ENCODE results near the gene RFTN1.
A peak's percentile ranks its signal among the peaks of the same experiment; 100 is the strongest.

RFTN1 gene

GRCh38 chr3:16400106-16400931, 113.2 kb downstream of the RFTN1 start:
- intact Hi-C loops (cut with DNase I): no loop called here
- DNase-seq: no peak

- intact Hi-C loops (cut with DNase I): no loop called here
- peak in 1 of 42 donors; percentile 13 for DNase-seq
These were observed 114.0 kb downstream of the RFTN1 start for GRCh38 chr3:16399473-16399872.

DNA sequence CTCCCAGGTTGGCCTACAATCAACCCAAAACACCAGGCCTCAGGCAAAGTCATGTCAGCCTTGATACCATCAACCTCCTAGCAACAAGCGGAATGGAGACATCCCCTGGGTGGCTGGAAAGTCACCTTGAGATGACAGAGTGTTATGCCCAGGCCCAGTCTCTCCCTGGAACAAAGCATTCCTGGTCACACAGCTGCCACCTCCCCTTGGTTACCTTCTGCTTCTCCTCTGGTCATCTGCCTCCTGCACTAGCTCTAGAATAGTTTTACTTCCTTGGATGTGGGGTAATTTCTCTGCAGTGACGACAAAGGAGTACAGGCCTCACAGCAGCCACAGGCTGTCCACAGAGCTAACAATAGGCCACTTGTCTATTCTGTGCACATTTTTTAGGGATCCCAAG, 114.9 kb downstream of the RFTN1 start:
- intact Hi-C loops (cut with DNase I): no loop called here

GRCh38 chr3:16396202-16396601, 117.3 kb downstream of the RFTN1 start:
- intact Hi-C loops (cut with DNase I): no loop called here
- DNase-seq: no peak

More for the DNA sequence above, 114.9 kb downstream of the RFTN1 start:
- DNase-seq: no peak

GRCh38 chr3:16395212-16395611, 118.3 kb downstream of the RFTN1 start:
- DNase-seq: no peak
- intact Hi-C loops (cut with DNase I): no loop called here

DNA sequence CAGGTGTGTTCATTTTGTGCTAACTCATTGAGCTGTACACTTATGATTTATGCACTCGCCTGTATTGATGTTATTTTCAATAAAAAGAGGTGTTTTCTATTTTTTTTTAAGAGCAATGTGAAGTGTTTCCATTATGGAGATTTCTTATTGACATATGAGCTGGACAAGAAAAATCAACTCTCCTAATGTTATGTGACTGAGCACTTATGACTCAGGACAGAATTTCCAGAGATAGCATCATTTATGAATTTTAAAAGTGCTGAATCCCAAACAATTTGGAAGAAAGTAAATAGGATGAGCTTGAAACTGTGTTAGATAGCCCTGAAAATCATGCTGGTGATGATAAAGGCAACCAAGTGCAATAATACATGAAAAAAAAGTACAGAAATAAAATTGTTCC, 118.9 kb downstream of the RFTN1 start:
- no peak for DNase-seq
- intact Hi-C loops (cut with DNase I): no loop called here

DNA sequence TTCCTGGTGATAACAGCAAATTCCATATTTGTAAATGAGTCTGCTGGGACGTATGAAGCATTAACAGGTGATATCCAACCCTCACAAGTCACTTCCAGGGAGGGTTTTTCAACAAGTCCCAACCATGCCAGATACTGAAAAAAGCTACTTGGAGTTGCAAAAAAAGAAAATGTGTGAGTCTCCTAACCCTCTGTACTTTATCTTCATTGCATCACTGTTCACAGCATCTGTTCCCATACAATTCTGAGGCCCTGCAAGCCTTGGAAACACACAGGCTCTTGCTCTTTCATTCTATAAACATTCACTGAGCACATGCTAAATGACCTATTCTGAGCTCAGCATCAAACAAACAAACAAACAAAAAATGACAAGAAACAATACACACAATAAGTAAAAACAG, 120.8 kb downstream of the RFTN1 start:
- no peak for DNase-seq
- intact Hi-C loops (cut with DNase I): no loop called here

DNA sequence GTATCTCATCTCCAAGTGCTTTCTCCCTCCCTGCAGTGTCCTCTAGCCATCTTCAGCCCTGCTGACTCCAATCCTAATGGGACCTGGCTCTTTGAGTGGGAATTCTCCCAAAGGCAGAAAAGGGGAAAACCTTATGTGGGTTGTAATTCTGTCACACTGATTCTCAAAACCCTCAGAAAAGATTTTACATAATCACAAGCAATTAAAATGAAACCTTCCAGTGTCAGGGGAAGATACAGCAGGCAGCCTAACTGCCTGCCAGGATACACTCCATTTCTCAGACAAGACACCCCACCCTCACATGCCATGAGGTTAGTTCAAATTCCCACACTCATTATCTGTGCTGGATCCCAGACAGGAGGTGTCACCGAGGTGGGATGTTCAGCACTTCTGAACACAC, 121.4 kb downstream of the RFTN1 start:
- DNase-seq: peak in 13 of 42 donors; percentile 24 to 72 (median 40)
- intact Hi-C loops (cut with DNase I): no loop called here

- intact Hi-C loops (cut with DNase I): no loop called here
These were observed 122.9 kb downstream of the RFTN1 start for GRCh38 chr3:16390581-16390980.

DNA sequence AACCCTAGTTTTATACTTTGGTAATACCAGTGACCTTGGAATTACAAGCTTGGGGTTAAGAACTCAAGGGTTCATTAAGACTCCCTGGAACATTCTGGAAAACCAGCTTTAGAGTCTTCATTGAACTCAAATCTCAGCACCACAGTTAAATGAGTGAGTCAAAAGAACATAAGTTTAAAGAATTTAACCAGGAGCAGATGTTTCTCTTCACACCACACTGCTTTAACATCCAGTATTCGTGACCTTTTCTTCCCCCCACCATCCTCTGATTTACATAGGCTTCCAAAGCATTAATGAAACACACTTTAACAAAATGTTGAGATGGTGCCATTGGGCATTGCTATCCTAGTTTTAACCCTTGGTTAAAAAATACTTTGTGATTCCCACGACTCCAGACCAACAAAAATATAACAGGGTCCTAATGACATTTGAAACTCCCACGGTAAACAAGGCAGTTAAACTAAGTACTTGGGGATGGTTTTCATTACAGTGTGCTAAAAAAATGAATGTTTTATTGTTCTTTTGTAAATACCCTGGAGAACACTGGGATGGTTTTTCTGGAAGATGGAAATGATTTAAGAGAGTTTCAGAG, 124.6 kb downstream of the RFTN1 start:
- no peak for DNase-seq
- intact Hi-C loops (cut with DNase I): no loop called here

More at GRCh38 chr3:16390581-16390980, 122.9 kb downstream of the RFTN1 start:
- DNase-seq: no peak

GRCh38 chr3:16386561-16386960, 126.9 kb downstream of the RFTN1 start:
- DNase-seq: no peak
- intact Hi-C loops (cut with DNase I): no loop called here

GRCh38 chr3:16385151-16385550, 128.3 kb downstream of the RFTN1 start:
- intact Hi-C loops (cut with DNase I): no loop called here
- DNase-seq: peak in 6 of 42 donors; percentile 21 to 54 (median 38)

- intact Hi-C loops (cut with DNase I): no loop called here
- DNase-seq: no peak
These were observed 129.6 kb downstream of the RFTN1 start for GRCh38 chr3:16383864-16384263.

GRCh38 chr3:16382845-16383244, 130.7 kb downstream of the RFTN1 start:
- intact Hi-C loops (cut with DNase I): no loop called here
- no peak for DNase-seq

DNA sequence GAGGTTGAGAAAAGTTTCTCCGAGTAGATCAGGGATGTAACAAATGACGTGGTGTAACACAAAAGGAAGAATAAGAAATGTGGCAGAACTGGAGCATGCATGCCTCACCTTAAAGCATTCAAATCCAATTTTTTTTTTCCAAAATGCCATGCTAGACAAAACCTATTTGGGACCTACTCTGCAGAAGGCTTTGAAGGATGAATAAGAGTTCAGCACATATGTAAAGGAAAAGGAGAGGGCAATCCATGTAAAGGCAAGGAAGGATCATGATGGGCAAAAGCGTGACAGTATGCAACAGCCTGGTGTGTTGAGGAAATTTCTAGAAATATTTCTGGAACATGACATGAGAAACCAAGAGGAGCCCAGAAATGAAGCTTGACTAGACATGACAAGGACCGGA, 132.1 kb downstream of the RFTN1 start:
- no peak for DNase-seq
- intact Hi-C loops (cut with DNase I): no loop called here

GRCh38 chr3:16380421-16380820, 133.1 kb downstream of the RFTN1 start:
- intact Hi-C loops (cut with DNase I): no loop called here

DNA sequence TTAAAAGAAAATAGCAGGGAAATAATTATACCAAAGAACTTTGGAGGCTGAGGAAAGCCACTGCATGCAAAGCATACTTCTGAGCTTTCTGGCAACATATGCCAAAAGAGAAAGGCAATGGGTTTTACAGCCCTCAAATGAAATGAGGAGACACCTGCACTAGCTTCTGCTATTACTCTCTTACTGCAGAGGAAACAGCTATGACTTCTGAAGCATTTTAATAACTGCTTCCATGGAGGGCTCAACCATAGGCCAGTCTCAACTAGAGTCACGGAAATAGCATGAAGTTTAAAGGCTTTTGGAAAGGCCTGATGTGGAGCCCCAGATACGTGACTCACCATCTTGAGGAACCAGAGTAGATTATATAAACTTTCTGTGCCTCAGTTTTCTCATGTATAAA, 133.7 kb downstream of the RFTN1 start:
- no peak for DNase-seq
- intact Hi-C loops (cut with DNase I): no loop called here

More at GRCh38 chr3:16380421-16380820, 133.1 kb downstream of the RFTN1 start:
- no peak for DNase-seq

GRCh38 chr3:16378920-16379319, 134.6 kb downstream of the RFTN1 start:
- intact Hi-C loops (cut with DNase I): no loop called here

DNA sequence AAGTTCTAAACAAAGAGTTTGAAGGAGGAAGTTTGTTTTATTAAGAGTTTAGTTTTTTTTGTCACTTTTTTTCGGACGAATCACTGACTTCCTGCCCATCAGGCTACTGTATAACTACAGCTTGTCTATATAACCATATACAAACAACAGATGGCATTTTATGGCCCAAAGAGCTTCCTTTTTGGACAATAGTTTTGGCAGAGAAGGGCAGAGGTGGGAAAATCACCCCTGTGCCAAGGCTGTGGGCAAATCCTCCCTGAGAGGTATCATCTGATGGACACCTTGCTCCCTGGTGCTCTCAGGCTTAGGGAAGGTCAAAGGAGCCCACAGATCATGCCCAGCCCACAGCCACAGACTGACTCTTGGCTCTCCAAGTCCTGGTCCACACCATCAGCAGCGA, 135.1 kb downstream of the RFTN1 start:
- no peak for DNase-seq
- intact Hi-C loops (cut with DNase I): no loop called here

More at GRCh38 chr3:16378920-16379319, 134.6 kb downstream of the RFTN1 start:
- DNase-seq: no peak

DNA sequence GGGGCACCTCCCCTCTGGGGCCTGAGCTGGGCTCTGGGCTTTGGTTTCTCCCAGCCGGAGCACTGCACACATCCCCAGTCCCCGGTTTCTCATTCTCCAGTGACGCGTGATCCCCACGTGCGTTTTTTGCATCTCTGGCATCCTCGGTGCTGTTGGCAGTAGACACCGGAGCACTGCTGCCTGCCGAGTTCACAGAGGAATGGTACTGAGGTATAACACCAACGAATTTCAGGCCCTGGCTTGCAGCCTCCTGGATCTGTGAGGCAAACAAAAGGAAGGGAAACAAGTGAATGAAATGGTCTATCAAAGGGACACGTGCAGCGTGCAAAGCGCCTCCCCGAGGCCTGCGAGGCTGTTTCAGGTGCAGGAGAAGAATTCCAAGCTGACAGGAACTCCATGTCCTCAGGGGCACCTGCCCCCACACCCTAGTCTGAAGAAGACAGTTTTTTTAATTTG, 135.6 kb downstream of the RFTN1 start:
- intact Hi-C loops (cut with DNase I): no loop called here

DNA sequence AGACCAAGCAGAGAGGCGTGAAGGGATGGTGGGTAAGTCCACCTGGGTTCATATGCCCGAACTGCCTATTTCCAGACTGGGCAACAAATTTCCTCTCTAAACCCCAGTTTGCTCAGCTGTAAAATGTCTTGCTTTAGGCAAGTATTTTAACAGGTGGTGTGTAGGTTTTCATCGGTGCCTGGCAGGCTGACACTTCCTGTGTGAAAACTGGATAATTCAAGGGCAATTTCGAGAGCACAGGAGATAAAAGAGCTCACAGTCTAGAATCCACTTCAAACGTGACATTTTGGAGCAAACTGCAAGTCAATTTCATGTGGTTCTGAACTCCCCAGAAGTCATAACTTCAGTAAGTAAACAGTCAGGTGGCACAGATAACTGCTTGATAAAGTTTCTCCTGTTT, 136.3 kb downstream of the RFTN1 start:
- intact Hi-C loops (cut with DNase I): no loop called here

More for the DNA sequence above, 135.6 kb downstream of the RFTN1 start:
- DNase-seq: peak in 2 of 42 donors; percentile 35 to 42

More for the DNA sequence above, 136.3 kb downstream of the RFTN1 start:
- DNase-seq: no peak
